Right lobe of liver (tissue), 6 donors: ENCODE data around the gene TYROBP. TPM values are rescaled to one million over a fixed set of nuclear protein-coding genes. Genes with fewer than 3 reads are reported as not detected.

Experiments used
- ATAC-seq, 4 donors: fragments of 200-7000 bp; cut with Tn5 transposase; one replicate each; pipeline ENCODE4 v1.9.1; 2020; ENCODE audit warnings: mild to moderate bottlenecking in 4 of 4, moderate library complexity in 4 of 4
- DNase-seq, 3 donors: peaks; one replicate each; pipeline ENCODE4 v3.0.0-alpha.2; 2020
- H3K27ac ChIP-seq, 3 donors: fragments of 200-600 bp; one replicate each; pipeline ENCODE4 v1.8.0; 2022
- H3K27me3 ChIP-seq, 2 donors: fragments of 200-600 bp; one replicate each; pipeline ENCODE4 v1.8.0; 2022
- H3K36me3 ChIP-seq, 4 donors: fragments of 200-600 bp; sonication (generic) in 1 of 4; one replicate each; pipeline versions ENCODE4 v1.5.1 to v1.8.0; 2017 to 2022; ENCODE audit warnings: control low read depth in 1 of 4
- H3K4me1 ChIP-seq, 4 donors: fragments of 200-600 bp; sonication (generic) in 1 of 4; one replicate each; pipeline versions ENCODE4 v1.5.1 to v1.8.0; 2017 to 2022; ENCODE audit warnings: control low read depth in 1 of 4
- H3K4me3 ChIP-seq, 3 donors: fragments of 200-600 bp; one replicate each; pipeline ENCODE4 v1.8.0; 2022
- H3K9me3 ChIP-seq, 4 donors: fragments of 200-600 bp; sonication (generic) in 1 of 4; one replicate each; pipeline versions ENCODE4 v1.5.1 to v1.8.0; 2017 to 2022; ENCODE audit warnings: control low read depth in 1 of 4
- CTCF ChIP-seq, 4 donors: fragments of 200-600 bp in 3 of 4; fragments of 450-650 bp in 1 of 4; IDR thresholded peaks; one replicate each; pipeline versions ENCODE4 v1.5.1 to v1.8.0; 2016 to 2022; ENCODE audit warnings: antibody characterized with exemption in 4 of 4, mild to moderate bottlenecking in 2 of 4
- POLR2A ChIP-seq: fragments of 450-650 bp; IDR thresholded peaks from one replicate; pipeline ENCODE4 v1.6.1; 2017; ENCODE audit warnings: antibody characterized with exemption, mild to moderate bottlenecking
- WGBS: methylation state at CpG from one replicate; pipeline ENCODE4 v1.1.6; 2018; ENCODE audit warnings: low coverage, low lambda C conversion rate; ENCODE audit not compliant: insufficient coverage; ENCODE audit errors: missing lambda C conversion rate; 5-methylcytosine and 5-hydroxymethylcytosine counted together
- intact Hi-C, 2 donors: fragments of 100-400 bp; cut with DNase I; formaldehyde crosslinking; loops; one replicate each; pipeline versions ENCODE4 v1.11.2 to v1.14.1; 2022
- total RNA-seq, 6 experiments: library from RNA; depleted of rRNA in 2 of 6; stranded (reverse); fragments of >200 nt in 2 of 6; fragmentation: NEBNext Ultra II Directional in 3 of 6; extraction: Animal tissue kit (Norgen Biotek cat#: 25700) in 3 of 6; gene quantifications; one replicate each; pipeline versions ENCODE4 v1.1.0 to v1.2.4, GENCODE V29; 2016 to 2023
- donor health status: DM: no; HTN: yes; CAD: no.
- donor health status: DM: no; HTN: no; CAD: no.
- donor health status: DM: no; HTN: no; CAD: no.
- donor health status: DM: no; HTN: yes; CAD: no.
- donor health status: DM: no; HTN: yes; CAD: no.

The TYROBP gene
- total RNA-seq, 6 experiments from 2014 or later: 15.6 to 77.8 (median 29.7) TPM

GRCh38 chr19:35928507-35928906 lies 20.4 kb upstream of the TYROBP start:
- Histone ChIP-seq H3K36me3 (no peaks in the 10 kb centered on the region), H3K27ac (no peak overlapping the region), H3K9me3 (no peaks in the 10 kb centered on the region), H3K4me1 (peaks cover 0 to 5% (median 2%) of the 10 kb centered on the region in 4 donors), H3K27me3 (no peaks in the 10 kb centered on the region), H3K4me3 (no peak overlapping the region)
- no peak for TF ChIP-seq CTCF (IDR thresholded peaks at IDR 0.05)
- TF ChIP-seq POLR2A: no peak
- intact Hi-C loops: loop anchor here in 1 of 2 donors (5.0 kb wide), 1 partner anchor 41 kb away; no protein-coding TSS in a partner anchor
- DNase-seq (no peak), ATAC-seq (no peak)
- 45% methylated on average over 5 of the region's 5 CpGs for WGBS

GRCh38 chr19:35925501-35925900 lies 17.4 kb upstream of the TYROBP start:
- H3K4me1 ChIP-seq: no peaks in the 10 kb centered on the region
- no peak overlapping the region for H3K27ac ChIP-seq
- H3K27me3 ChIP-seq: no peaks in the 10 kb centered on the region
- 71% methylated on average over 2 of the region's 3 CpGs for WGBS
- H3K4me3 ChIP-seq: no peak overlapping the region
- no peaks in the 10 kb centered on the region for H3K9me3 ChIP-seq
- intact Hi-C loops: loop anchor here in 1 of 2 donors (5.0 kb wide), 1 partner anchor 38 kb away; no protein-coding TSS in a partner anchor
- TF ChIP-seq POLR2A (no peak), CTCF (IDR thresholded peaks at IDR 0.05) (no peak)
- ATAC-seq (no peak), DNase-seq (no peak)
- no peaks in the 10 kb centered on the region for H3K36me3 ChIP-seq

- Histone ChIP-seq H3K27me3 (no peaks in the 10 kb centered on the region), H3K36me3 (no peaks in the 10 kb centered on the region), H3K4me3 (no peak overlapping the region), H3K9me3 (no peaks in the 10 kb centered on the region), H3K4me1 (no peaks in the 10 kb centered on the region), H3K27ac (no peak overlapping the region)
- ATAC-seq (no peak), DNase-seq (no peak)
- intact Hi-C loops: no loop called here
- TF ChIP-seq POLR2A: no peak
- TF ChIP-seq CTCF (IDR thresholded peaks at IDR 0.05): no peak
- 89% methylated on average over 5 of the region's 6 CpGs for WGBS
Measured at GRCh38 chr19:35921012-35921411, 12.9 kb upstream of the TYROBP start.

GRCh38 chr19:35919306-35919705 lies 11.2 kb upstream of the TYROBP start:
- TF ChIP-seq CTCF (IDR thresholded peaks at IDR 0.05) (no peak), POLR2A (no peak)
- ATAC-seq (peak in 1 of 4 donors; percentile 53), DNase-seq (no peak)
- H3K4me3 ChIP-seq: no peak overlapping the region
- H3K27ac ChIP-seq: no peak overlapping the region
- H3K9me3 ChIP-seq: no peaks in the 10 kb centered on the region
- intact Hi-C loops: no loop called here
- H3K36me3 ChIP-seq: no peaks in the 10 kb centered on the region
- H3K4me1 ChIP-seq: no peaks in the 10 kb centered on the region
- 27% methylated on average over 10 of the region's 11 CpGs for WGBS
- H3K27me3 ChIP-seq: no peaks in the 10 kb centered on the region

GRCh38 chr19:35915443-35915842 lies 7.3 kb upstream of the TYROBP start:
- no peak for TF ChIP-seq CTCF (IDR thresholded peaks at IDR 0.05)
- no peak for TF ChIP-seq POLR2A
- intact Hi-C loops: no loop called here
- Histone ChIP-seq H3K27ac (no peak overlapping the region), H3K9me3 (no peaks in the 10 kb centered on the region), H3K27me3 (no peaks in the 10 kb centered on the region), H3K4me1 (peaks cover 0 to 5% (median 0%) of the 10 kb centered on the region in 4 donors), H3K36me3 (no peaks in the 10 kb centered on the region), H3K4me3 (no peak overlapping the region)
- ATAC-seq (no peak), DNase-seq (no peak)
- WGBS: 51% methylated on average over 3 of the region's 3 CpGs
